Measurements from ENCODE around the gene LILRA2.
"Not testable (repeated sequence)": the region's sequence is repeated elsewhere in the genome, so short reads cannot be mapped to it uniquely, and the experiment has no call there.

DNA sequence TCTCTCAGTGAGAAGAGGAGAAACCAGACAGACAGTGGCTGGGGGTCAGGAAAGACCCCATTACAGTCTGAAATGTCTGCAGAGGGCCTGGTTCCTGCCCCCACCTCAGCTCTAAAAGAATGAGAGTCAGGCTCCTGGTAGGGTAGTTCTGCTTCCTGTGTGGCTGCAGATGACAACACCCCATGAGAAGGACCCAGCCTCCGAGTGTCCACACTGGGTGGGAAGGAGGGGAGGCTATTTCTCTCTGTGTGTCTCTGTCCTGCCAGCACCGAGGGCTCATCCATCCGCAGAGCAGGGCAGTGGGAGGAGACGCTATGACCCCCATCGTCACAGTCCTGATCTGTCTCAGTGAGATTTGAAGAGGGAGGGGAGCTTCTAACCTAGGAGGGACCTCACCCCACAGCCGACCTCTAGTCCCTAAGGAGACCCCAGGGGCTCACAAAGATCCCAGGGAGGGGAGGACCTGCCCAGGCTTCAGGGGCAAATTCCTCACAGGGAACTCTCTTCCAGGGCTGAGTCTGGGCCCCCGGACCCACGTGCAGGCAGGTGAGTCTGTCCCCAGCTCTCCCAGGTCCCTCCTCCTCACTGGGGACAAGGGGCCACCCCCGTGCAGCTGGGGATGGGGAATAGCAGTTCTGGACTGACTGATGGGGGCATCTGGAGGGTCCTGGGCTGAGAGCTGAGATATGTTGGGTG lies 20.5 kb downstream of the LILRA2 start:
- TF ChIP-seq, protein P1, sequence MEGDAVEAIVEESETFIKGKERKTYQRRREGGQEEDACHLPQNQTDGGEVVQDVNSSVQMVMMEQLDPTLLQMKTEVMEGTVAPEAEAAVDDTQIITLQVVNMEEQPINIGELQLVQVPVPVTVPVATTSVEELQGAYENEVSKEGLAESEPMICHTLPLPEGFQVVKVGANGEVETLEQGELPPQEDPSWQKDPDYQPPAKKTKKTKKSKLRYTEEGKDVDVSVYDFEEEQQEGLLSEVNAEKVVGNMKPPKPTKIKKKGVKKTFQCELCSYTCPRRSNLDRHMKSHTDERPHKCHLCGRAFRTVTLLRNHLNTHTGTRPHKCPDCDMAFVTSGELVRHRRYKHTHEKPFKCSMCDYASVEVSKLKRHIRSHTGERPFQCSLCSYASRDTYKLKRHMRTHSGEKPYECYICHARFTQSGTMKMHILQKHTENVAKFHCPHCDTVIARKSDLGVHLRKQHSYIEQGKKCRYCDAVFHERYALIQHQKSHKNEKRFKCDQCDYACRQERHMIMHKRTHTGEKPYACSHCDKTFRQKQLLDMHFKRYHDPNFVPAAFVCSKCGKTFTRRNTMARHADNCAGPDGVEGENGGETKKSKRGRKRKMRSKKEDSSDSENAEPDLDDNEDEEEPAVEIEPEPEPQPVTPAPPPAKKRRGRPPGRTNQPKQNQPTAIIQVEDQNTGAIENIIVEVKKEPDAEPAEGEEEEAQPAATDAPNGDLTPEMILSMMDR (conservative IDR thresholded peaks at IDR 0.05; ENCODE audit: low read depth in 2 of 2) = not testable (repeated sequence)
- not testable (repeated sequence) for TF ChIP-seq EZH2 (IDR thresholded peaks at IDR 0.05; ENCODE audit: low read depth, unreplicated experiment); POLR2AphosphoS5 (IDR thresholded peaks at IDR 0.05; ENCODE audit: low read depth); EZH2phosphoT487 (IDR thresholded peaks at IDR 0.05; ENCODE audit: unreplicated experiment)
- TF ChIP-seq, protein P2, sequence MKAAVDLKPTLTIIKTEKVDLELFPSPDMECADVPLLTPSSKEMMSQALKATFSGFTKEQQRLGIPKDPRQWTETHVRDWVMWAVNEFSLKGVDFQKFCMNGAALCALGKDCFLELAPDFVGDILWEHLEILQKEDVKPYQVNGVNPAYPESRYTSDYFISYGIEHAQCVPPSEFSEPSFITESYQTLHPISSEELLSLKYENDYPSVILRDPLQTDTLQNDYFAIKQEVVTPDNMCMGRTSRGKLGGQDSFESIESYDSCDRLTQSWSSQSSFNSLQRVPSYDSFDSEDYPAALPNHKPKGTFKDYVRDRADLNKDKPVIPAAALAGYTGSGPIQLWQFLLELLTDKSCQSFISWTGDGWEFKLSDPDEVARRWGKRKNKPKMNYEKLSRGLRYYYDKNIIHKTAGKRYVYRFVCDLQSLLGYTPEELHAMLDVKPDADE (IDR thresholded peaks at IDR 0.05) = not testable (repeated sequence)
